Astrocyte (in vitro differentiated cells and primary cell): ENCODE results near the gene MAST2. TPM values are rescaled to one million over a fixed set of nuclear protein-coding genes. Genes with fewer than 3 reads are reported as not detected.
"Not testable (repeated sequence)": the region's sequence is repeated elsewhere in the genome, so short reads cannot be mapped to it uniquely, and the experiment has no call there.

Source experiments
- DNase-seq: peaks from one replicate; pipeline ENCODE4 v3.0.0-alpha.2; 2010; ENCODE audit warnings: low read depth
- FAIRE-seq: peaks from 2 replicates; lab custom pipeline; 2011; peaks lifted over from hg19 to GRCh38; lab: Jason Lieb, UNC
- H2AFZ ChIP-seq: 2 replicates; pipeline ENCODE4 v1.6.0; 2012; ENCODE audit warnings: low read depth, low read length, inconsistent platforms
- H3K27ac ChIP-seq: 2 replicates; pipeline ENCODE4 v1.5.1; 2011; ENCODE audit warnings: low read depth, low read length, inconsistent platforms
- H3K27me3 ChIP-seq: 2 replicates; pipeline ENCODE4 v1.6.0; 2011; ENCODE audit warnings: low read length, inconsistent platforms; ENCODE audit not compliant: insufficient read depth
- H3K36me3 ChIP-seq: 2 replicates; pipeline ENCODE4 v1.5.1; 2011; ENCODE audit warnings: low read length, inconsistent platforms; ENCODE audit not compliant: insufficient read depth
- H3K4me1 ChIP-seq: 2 replicates; pipeline ENCODE4 v1.5.1; 2011; ENCODE audit warnings: low read length, inconsistent platforms; ENCODE audit not compliant: insufficient read depth
- H3K4me2 ChIP-seq: 2 replicates; pipeline ENCODE4 v1.6.0; 2012; ENCODE audit warnings: low read length, inconsistent platforms
- H3K4me3 ChIP-seq: 2 replicates; pipeline ENCODE4 v1.5.1; 2011; ENCODE audit warnings: low read depth, mild to moderate bottlenecking, low read length, inconsistent platforms; ENCODE audit not compliant: insufficient read depth
- H3K79me2 ChIP-seq: 2 replicates; pipeline ENCODE4 v1.6.0; 2012; ENCODE audit warnings: mild to moderate bottlenecking, low read length, inconsistent platforms; ENCODE audit not compliant: insufficient read depth
- H3K9ac ChIP-seq: 2 replicates; pipeline ENCODE4 v1.6.0; 2012; ENCODE audit warnings: mild to moderate bottlenecking, low read length, inconsistent platforms
- H3K9me3 ChIP-seq: 2 replicates; pipeline ENCODE4 v1.5.1; 2012; ENCODE audit warnings: low read depth, mild to moderate bottlenecking, low read length, inconsistent platforms; ENCODE audit not compliant: insufficient read depth
- H4K20me1 ChIP-seq: 2 replicates; pipeline ENCODE4 v1.6.0; 2012; ENCODE audit warnings: low read length, inconsistent platforms; ENCODE audit not compliant: insufficient read depth
- H3K27ac Mint-ChIP-seq: one replicate; pipeline ENCODE4 v1.8.0; 2021; ENCODE audit warnings: mild to moderate bottlenecking, mixed read lengths; ENCODE audit not compliant: unreplicated experiment
- H3K27me3 Mint-ChIP-seq: one replicate; pipeline ENCODE4 v1.8.0; 2021; ENCODE audit warnings: low read depth, mixed read lengths; ENCODE audit not compliant: unreplicated experiment
- H3K36me3 Mint-ChIP-seq: one replicate; pipeline ENCODE4 v1.8.0; 2021; ENCODE audit warnings: low read depth, mixed read lengths; ENCODE audit not compliant: unreplicated experiment
- H3K4me1 Mint-ChIP-seq: one replicate; pipeline ENCODE4 v1.8.0; 2021; ENCODE audit warnings: low read depth, mixed read lengths; ENCODE audit not compliant: unreplicated experiment
- H3K4me3 Mint-ChIP-seq: one replicate; pipeline ENCODE4 v1.8.0; 2021; ENCODE audit warnings: mild to moderate bottlenecking, moderate library complexity, mixed read lengths; ENCODE audit not compliant: unreplicated experiment
- H3K9me3 Mint-ChIP-seq: one replicate; pipeline ENCODE4 v1.8.0; 2021; ENCODE audit warnings: mild to moderate bottlenecking, mixed read lengths; ENCODE audit not compliant: unreplicated experiment
- EZH2 ChIP-seq: IDR thresholded peaks from 2 replicates; pipeline ENCODE4 v1.6.1; 2012; ENCODE audit warnings: mild to moderate bottlenecking, low read length, inconsistent platforms; ENCODE audit not compliant: insufficient read depth
- total RNA-seq: library from RNA; stranded (reverse); gene quantifications from 2 replicates; pipeline ENCODE4 v1.2.1, GENCODE V29; 2021
- TF ChIP-seq, protein P1 (sequence below): IDR thresholded peaks from 2 replicates; pipeline ENCODE4 v1.5.1; 2011; ENCODE audit warnings: low read depth, mild to moderate bottlenecking, inconsistent platforms, low read length, moderate library complexity; ENCODE audit not compliant: insufficient read depth

The MAST2 gene
- total RNA-seq, 1 donor from 2014 or later: 41.0 TPM

- no peak overlapping the region for H3K4me3 ChIP-seq
- peaks cover 3% of the 10 kb centered on the region for H3K36me3 ChIP-seq
- DNase-seq (no peak), FAIRE-seq (no peak)
- Mint-ChIP-seq H3K9me3 (peaks cover 5% of the 10 kb centered on the region), H3K27me3 (no peaks in the 10 kb centered on the region), H3K36me3 (peaks cover 15% of the 10 kb centered on the region), H3K4me3 (no peak overlapping the region), H3K27ac (no peak overlapping the region), H3K4me1 (peaks cover 14% of the 10 kb centered on the region)
- no peaks in the 10 kb centered on the region for H3K9me3 ChIP-seq
- no peak overlapping the region for H3K9ac ChIP-seq
- no peaks in the 10 kb centered on the region for H3K27me3 ChIP-seq
- no peaks in the 10 kb centered on the region for H3K4me1 ChIP-seq
- TF ChIP-seq EZH2: no peak
- TF ChIP-seq, protein P1, sequence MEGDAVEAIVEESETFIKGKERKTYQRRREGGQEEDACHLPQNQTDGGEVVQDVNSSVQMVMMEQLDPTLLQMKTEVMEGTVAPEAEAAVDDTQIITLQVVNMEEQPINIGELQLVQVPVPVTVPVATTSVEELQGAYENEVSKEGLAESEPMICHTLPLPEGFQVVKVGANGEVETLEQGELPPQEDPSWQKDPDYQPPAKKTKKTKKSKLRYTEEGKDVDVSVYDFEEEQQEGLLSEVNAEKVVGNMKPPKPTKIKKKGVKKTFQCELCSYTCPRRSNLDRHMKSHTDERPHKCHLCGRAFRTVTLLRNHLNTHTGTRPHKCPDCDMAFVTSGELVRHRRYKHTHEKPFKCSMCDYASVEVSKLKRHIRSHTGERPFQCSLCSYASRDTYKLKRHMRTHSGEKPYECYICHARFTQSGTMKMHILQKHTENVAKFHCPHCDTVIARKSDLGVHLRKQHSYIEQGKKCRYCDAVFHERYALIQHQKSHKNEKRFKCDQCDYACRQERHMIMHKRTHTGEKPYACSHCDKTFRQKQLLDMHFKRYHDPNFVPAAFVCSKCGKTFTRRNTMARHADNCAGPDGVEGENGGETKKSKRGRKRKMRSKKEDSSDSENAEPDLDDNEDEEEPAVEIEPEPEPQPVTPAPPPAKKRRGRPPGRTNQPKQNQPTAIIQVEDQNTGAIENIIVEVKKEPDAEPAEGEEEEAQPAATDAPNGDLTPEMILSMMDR: no peak
- H2AFZ ChIP-seq: no peak overlapping the region
- peaks cover 9% of the 10 kb centered on the region for H4K20me1 ChIP-seq
- no peak overlapping the region for H3K27ac ChIP-seq
- peaks cover 3% of the 10 kb centered on the region for H3K79me2 ChIP-seq
- no peak overlapping the region for H3K4me2 ChIP-seq
These were observed 157.7 kb downstream of the MAST2 start for GRCh38 chr1:45960930-45961715.

DNA sequence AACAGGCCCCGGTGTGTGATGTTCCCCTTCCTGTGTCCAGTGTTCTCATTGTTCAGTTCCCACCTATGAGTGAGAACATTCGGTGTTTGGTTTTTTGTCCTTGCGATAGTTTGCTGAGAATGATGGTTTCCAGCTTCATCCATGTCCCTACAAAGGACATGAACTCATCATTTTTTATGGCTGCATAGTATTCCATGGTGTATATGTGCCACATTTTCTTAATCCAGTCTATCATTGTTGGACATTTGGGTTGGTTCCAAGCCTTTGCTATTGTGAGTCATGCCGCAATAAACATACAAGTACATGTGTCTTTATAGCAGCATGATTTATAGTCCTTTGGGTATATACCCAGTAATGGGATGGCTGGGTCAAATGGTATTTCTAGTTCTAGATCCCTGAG lies 158.5 kb downstream of the MAST2 start:
- H3K9me3 ChIP-seq, H3K4me2 ChIP-seq, H3K27ac Mint-ChIP-seq, H4K20me1 ChIP-seq, DNase-seq, H3K27me3 ChIP-seq, H2AFZ ChIP-seq, H3K36me3 ChIP-seq, H3K4me3 ChIP-seq, FAIRE-seq, H3K79me2 ChIP-seq, H3K27me3 Mint-ChIP-seq, H3K4me1 ChIP-seq, H3K27ac ChIP-seq, H3K9me3 Mint-ChIP-seq, H3K4me3 Mint-ChIP-seq, H3K9ac ChIP-seq: not testable (repeated sequence)
- peaks cover 12% of the 10 kb centered on the region for H3K4me1 Mint-ChIP-seq
- peaks cover 15% of the 10 kb centered on the region for H3K36me3 Mint-ChIP-seq

GRCh38 chr1:45968941-45969666 lies 165.7 kb downstream of the MAST2 start:
- Mint-ChIP-seq H3K4me1 (no peaks in the 10 kb centered on the region), H3K9me3 (peaks cover 6% of the 10 kb centered on the region), H3K4me3 (no peak overlapping the region), H3K27ac (no peak overlapping the region), H3K36me3 (peaks cover 16% of the 10 kb centered on the region), H3K27me3 (no peaks in the 10 kb centered on the region)
- Histone ChIP-seq H3K36me3 (no peaks in the 10 kb centered on the region), H3K27ac (no peak overlapping the region), H4K20me1 (no peaks in the 10 kb centered on the region), H3K4me2 (no peak overlapping the region), H3K4me3 (no peak overlapping the region), H3K9me3 (no peaks in the 10 kb centered on the region), H3K4me1 (no peaks in the 10 kb centered on the region), H2AFZ (no peak overlapping the region), H3K9ac (no peak overlapping the region), H3K79me2 (no peaks in the 10 kb centered on the region), H3K27me3 (no peaks in the 10 kb centered on the region)
- FAIRE-seq (no peak), DNase-seq (no peak)
- TF ChIP-seq, protein P1: no peak
- no peak for TF ChIP-seq EZH2
